SU-DHL-6 (cell line): ENCODE results near the gene FUT8.

Experiments
- CTCF ChIP-seq: fragments of 200-600 bp; sonication (generic); IDR thresholded peaks from one replicate; pipeline ENCODE4 v1.5.1; 2017; ENCODE audit warnings: antibody characterized with exemption, mild to moderate bottlenecking, low read length, moderate library complexity; ENCODE audit not compliant: insufficient read depth, poor library complexity, severe bottlenecking
- EZH2phosphoT487 ChIP-seq: fragments of 200-600 bp; sonication (generic), shearing (Covaris generic); conservative IDR thresholded peaks from 2 replicates; pipeline ENCODE4 v1.6.1; 2018; ENCODE audit warnings: mild to moderate bottlenecking, antibody characterized with exemption, low read length, moderate library complexity, mixed read lengths

- TF ChIP-seq CTCF (no peak), EZH2phosphoT487 (no peak)
Measured at GRCh38 chr14:65787461-65787860, 374.9 kb downstream of the FUT8 start.
